WI38 (cell line): Measurements from ENCODE around the gene STING1.
"Not testable (repeated sequence)": the region's sequence is repeated elsewhere in the genome, so short reads cannot be mapped to it uniquely, and the experiment has no call there.

Source experiments
- H3K4me3 ChIP-seq: 2 replicates; pipeline ENCODE4 v1.5.1; 2011; ENCODE audit warnings: low read depth, mild to moderate bottlenecking, control low read depth, low read length
- TF ChIP-seq, protein P1 (sequence below): IDR thresholded peaks from 2 replicates; pipeline ENCODE4 v1.5.1; 2012; ENCODE audit warnings: low read depth, mild to moderate bottlenecking, control low read depth, low read length

The STING1 gene

GRCh38 chr5:139453683-139454567 is 28.6 kb downstream of the STING1 start:
- no peak overlapping the region for H3K4me3 ChIP-seq
- TF ChIP-seq, protein P1, sequence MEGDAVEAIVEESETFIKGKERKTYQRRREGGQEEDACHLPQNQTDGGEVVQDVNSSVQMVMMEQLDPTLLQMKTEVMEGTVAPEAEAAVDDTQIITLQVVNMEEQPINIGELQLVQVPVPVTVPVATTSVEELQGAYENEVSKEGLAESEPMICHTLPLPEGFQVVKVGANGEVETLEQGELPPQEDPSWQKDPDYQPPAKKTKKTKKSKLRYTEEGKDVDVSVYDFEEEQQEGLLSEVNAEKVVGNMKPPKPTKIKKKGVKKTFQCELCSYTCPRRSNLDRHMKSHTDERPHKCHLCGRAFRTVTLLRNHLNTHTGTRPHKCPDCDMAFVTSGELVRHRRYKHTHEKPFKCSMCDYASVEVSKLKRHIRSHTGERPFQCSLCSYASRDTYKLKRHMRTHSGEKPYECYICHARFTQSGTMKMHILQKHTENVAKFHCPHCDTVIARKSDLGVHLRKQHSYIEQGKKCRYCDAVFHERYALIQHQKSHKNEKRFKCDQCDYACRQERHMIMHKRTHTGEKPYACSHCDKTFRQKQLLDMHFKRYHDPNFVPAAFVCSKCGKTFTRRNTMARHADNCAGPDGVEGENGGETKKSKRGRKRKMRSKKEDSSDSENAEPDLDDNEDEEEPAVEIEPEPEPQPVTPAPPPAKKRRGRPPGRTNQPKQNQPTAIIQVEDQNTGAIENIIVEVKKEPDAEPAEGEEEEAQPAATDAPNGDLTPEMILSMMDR = no peak

DNA sequence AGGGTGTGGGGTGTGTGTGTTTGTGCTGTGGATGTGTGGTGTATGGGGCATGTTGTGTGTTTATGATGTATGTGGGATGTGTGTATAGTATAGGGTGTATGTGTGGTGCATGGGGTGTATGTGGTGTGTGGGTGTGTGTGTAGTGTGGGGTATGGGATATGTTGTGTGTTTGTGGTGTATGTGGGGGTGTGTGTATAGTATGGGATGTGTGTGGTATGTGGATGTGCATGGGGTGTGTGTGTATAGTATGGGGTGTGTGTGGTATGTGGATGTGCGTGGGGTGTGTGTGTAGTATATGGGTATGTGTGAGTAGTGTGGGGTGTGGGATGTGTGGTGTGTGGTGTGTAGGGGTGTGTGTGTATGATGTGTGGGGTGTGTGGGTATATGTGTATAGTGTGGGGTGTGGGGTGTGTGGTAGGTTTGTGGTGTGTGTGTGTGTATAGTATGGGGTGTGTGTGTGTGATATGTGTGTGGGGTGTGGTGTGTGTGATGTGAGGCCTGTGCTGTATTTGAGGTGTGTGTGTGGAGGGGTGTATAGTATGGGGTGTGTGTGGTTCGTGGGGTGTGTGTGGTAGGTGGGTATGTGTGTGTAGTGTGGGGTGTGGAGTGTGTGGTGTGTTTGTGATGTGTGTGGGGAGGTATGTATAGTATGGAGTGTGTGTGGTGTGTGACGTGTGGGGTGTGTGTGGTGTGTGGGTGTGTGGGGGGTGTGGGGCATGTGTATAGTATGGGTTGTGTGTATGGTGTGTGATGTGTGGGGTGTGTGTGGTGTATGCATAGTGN is 30.5 kb downstream of the STING1 start:
- no peak overlapping the region for H3K4me3 ChIP-seq
- TF ChIP-seq, protein P1 = no peak

- no peak overlapping the region for H3K4me3 ChIP-seq
- TF ChIP-seq, protein P1 = no peak
Observed at GRCh38 chr5:139451176-139451575, 31.4 kb downstream of the STING1 start.

DNA sequence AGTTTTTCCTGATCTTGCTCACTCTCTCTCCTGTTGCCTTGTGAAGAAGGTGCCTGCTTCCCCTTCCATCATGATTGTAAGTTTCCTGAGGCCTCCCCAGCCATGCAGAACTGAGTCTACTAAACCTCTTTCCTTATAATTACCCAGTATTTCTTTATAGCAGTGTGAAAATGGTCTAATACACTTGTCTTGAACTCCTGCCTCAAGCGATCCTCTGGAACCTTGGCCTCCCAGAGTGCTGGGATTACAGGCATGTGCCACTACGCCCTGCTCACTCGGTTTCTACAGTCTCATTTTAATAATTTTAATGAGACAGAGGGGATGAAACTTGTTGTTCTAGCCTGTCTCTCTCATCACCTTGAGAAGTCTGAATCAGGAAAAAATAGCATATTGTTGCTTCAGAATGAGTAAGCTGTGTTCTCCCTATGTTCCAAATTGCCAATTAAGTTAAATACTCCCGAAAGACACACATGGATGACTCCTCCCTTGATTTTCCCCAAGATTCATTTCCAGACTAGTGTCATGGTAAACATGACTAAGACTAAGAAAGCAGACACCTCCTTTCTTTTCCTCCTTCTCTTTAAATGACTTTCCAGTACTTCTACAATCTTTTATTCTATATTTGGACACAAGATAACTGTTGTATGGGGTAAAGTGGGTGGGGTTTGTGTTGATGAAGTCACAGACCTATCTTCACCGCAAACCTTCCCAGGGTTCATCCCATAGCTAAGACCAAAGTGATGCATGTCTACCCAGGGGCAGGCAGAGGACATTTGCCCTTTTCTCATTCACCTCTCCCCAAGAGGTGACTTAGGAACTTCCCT is 35.4 kb downstream of the STING1 start:
- H3K4me3 ChIP-seq = no peak overlapping the region
- TF ChIP-seq, protein P1 = no peak

DNA sequence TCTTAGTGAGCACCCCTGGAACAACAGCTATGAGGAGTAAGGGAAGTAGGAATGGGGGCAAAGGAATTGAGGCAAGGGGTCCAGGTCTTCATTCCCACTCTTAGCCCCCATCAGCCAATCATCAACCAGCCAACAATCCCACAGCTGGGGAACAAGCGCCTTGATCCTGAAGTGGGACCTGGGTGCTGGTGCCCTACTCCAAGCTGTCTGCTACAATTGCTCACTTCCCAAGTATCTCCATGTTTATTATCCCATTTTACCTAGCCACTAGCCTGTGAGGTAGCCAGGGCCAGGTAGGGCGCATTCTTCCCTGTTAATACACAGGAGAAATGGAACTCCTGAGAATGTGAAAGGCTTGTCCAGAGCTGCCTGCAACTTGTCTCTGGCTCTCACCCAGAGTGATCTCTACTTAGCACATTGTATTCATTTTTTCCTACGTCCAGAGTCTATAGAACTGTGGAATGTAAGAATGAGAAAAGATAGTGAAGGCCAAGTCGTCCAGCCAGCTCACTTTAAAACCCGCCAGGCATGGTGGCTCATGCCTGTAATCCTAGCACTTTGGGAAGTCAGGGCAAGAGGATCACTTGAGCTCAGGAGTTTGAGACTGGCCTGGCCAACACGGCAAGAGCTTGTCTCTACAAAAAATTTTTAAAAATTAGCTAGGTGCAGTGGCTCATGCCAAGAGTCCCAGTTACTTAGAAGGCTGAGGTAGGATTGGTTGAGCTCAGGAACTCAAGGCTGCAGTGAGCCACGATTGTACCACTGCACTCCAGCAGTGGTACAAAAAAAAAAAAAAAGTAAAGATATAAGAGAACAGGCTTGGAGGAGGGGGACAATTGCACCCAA is 37.0 kb downstream of the STING1 start:
- no peak overlapping the region for H3K4me3 ChIP-seq
- TF ChIP-seq, protein P1 = no peak

GRCh38 chr5:139443831-139444453 is 38.6 kb downstream of the STING1 start:
- TF ChIP-seq, protein P1 = no peak
- H3K4me3 ChIP-seq = no peak overlapping the region

GRCh38 chr5:139440416-139440815 is 42.1 kb downstream of the STING1 start:
- not testable (repeated sequence) for H3K4me3 ChIP-seq
